ENCODE data around the gene C11orf16. TPM values are rescaled to one million over a fixed set of nuclear protein-coding genes. Genes with fewer than 3 reads are reported as not detected.

C11orf16 gene
- total and polyA plus RNA-seq, 2 donors (not counting 1 experiment from before 2014, with no cell fraction given) = not detected

- no peak overlapping the region for H2AFZ ChIP-seq (ENCODE audit: low read length)
- no peak overlapping the region for H3K27ac ChIP-seq (ENCODE audit: insufficient read depth, low read length)
- TF ChIP-seq CTCF (conservative IDR thresholded peaks at IDR 0.05 in 1 of 2, IDR thresholded peaks at IDR 0.05 in 1 of 2; ENCODE audit: low read depth in 1 of 2, low read length in 2 of 2) = no peak
- no peak for TF ChIP-seq EZH2 (IDR thresholded peaks at IDR 0.05; ENCODE audit: low read length, missing control alignments)
- no peaks in the 10 kb centered on the region for H3K36me3 ChIP-seq (ENCODE audit: control insufficient read depth, insufficient read depth, low read length)
- H3K9ac ChIP-seq (ENCODE audit: insufficient read depth, low read length) = no peak overlapping the region
- no peaks in the 10 kb centered on the region for H4K20me1 ChIP-seq (ENCODE audit: control insufficient read depth, extremely low read depth, insufficient read depth, low read length)
- no peak overlapping the region for H3K4me2 ChIP-seq (ENCODE audit: extremely low read depth, insufficient read depth, low read length)
- DNase-seq (ENCODE audit: low read depth in 2 of 2) = no peak
- peaks cover 3% of the 10 kb centered on the region for H3K4me1 ChIP-seq (ENCODE audit: control insufficient read depth, extremely low read depth, insufficient read depth, low read length)
- H3K9me3 ChIP-seq (ENCODE audit: control insufficient read depth, insufficient read depth, low read depth, low read length) = no peaks in the 10 kb centered on the region
- H3K4me3 ChIP-seq (replicated peaks in 1 of 4; ENCODE audit: control extremely low read depth in 1 of 4, insufficient read depth in 1 of 4, low read depth in 3 of 4, low read length in 4 of 4) = no peak overlapping the region
- H3K79me2 ChIP-seq (ENCODE audit: control insufficient read depth, insufficient read depth, low read length) = peaks cover 19% of the 10 kb centered on the region
- H3K27me3 ChIP-seq (ENCODE audit: control insufficient read depth, insufficient read depth, low read length) = no peaks in the 10 kb centered on the region
Measured at GRCh38 chr11:8956860-8957259, 24.1 kb upstream of the C11orf16 start.

GRCh38 chr11:8948886-8949285, 16.1 kb upstream of the C11orf16 start:
- Histone ChIP-seq H3K27ac (ENCODE audit: insufficient read depth, low read length) (no peak overlapping the region), H3K79me2 (ENCODE audit: control insufficient read depth, insufficient read depth, low read length) (no peaks in the 10 kb centered on the region), H3K9me3 (ENCODE audit: control insufficient read depth, insufficient read depth, low read depth, low read length) (no peaks in the 10 kb centered on the region), H3K4me3 (replicated peaks in 1 of 4; ENCODE audit: control extremely low read depth in 1 of 4, insufficient read depth in 1 of 4, low read depth in 3 of 4, low read length in 4 of 4) (no peak overlapping the region), H4K20me1 (ENCODE audit: control insufficient read depth, extremely low read depth, insufficient read depth, low read length) (no peaks in the 10 kb centered on the region), H3K4me1 (ENCODE audit: control insufficient read depth, extremely low read depth, insufficient read depth, low read length) (no peaks in the 10 kb centered on the region), H3K36me3 (ENCODE audit: control insufficient read depth, insufficient read depth, low read length) (peaks cover 3% of the 10 kb centered on the region), H2AFZ (ENCODE audit: low read length) (no peak overlapping the region), H3K9ac (ENCODE audit: insufficient read depth, low read length) (no peak overlapping the region), H3K4me2 (ENCODE audit: extremely low read depth, insufficient read depth, low read length) (no peak overlapping the region), H3K27me3 (ENCODE audit: control insufficient read depth, insufficient read depth, low read length) (no peaks in the 10 kb centered on the region)
- TF ChIP-seq CTCF (conservative IDR thresholded peaks at IDR 0.05 in 1 of 2, IDR thresholded peaks at IDR 0.05 in 1 of 2; ENCODE audit: low read depth in 1 of 2, low read length in 2 of 2) = no peak
- DNase-seq (ENCODE audit: low read depth in 2 of 2) = no peak

- no peak overlapping the region for H3K9ac ChIP-seq (ENCODE audit: insufficient read depth, low read length)
- no peak overlapping the region for H3K27ac ChIP-seq (ENCODE audit: insufficient read depth, low read length)
- TF ChIP-seq EZH2 (IDR thresholded peaks at IDR 0.05; ENCODE audit: low read length, missing control alignments) (no peak), CTCF (conservative IDR thresholded peaks at IDR 0.05 in 1 of 2, IDR thresholded peaks at IDR 0.05 in 1 of 2; ENCODE audit: low read depth in 1 of 2, low read length in 2 of 2) (no peak)
- no peaks in the 10 kb centered on the region for H4K20me1 ChIP-seq (ENCODE audit: control insufficient read depth, extremely low read depth, insufficient read depth, low read length)
- H3K79me2 ChIP-seq (ENCODE audit: control insufficient read depth, insufficient read depth, low read length) = no peaks in the 10 kb centered on the region
- no peak overlapping the region for H3K4me3 ChIP-seq (replicated peaks in 1 of 4; ENCODE audit: control extremely low read depth in 1 of 4, insufficient read depth in 1 of 4, low read depth in 3 of 4, low read length in 4 of 4)
- H2AFZ ChIP-seq (ENCODE audit: low read length) = no peak overlapping the region
- peak in 1 of 2 donors; percentile 20 for DNase-seq (ENCODE audit: low read depth in 2 of 2)
- no peaks in the 10 kb centered on the region for H3K27me3 ChIP-seq (ENCODE audit: control insufficient read depth, insufficient read depth, low read length)
- H3K9me3 ChIP-seq (ENCODE audit: control insufficient read depth, insufficient read depth, low read depth, low read length) = no peaks in the 10 kb centered on the region
- no peaks in the 10 kb centered on the region for H3K4me1 ChIP-seq (ENCODE audit: control insufficient read depth, extremely low read depth, insufficient read depth, low read length)
- peaks cover 3% of the 10 kb centered on the region for H3K36me3 ChIP-seq (ENCODE audit: control insufficient read depth, insufficient read depth, low read length)
- no peak overlapping the region for H3K4me2 ChIP-seq (ENCODE audit: extremely low read depth, insufficient read depth, low read length)
Measured at GRCh38 chr11:8947230-8947943, 14.6 kb upstream of the C11orf16 start.
